HG03460 (cell line): ENCODE data around the gene PCNA.

Experiments used
- ATAC-seq: cut with Tn5 transposase; IDR thresholded peaks from one replicate; pipeline ENCODE4 v1.9.1; 2021; ENCODE audit not compliant: unreplicated experiment

The PCNA gene

GRCh38 chr20:5119435-5120184 lies at the start of gene PCNA:
Gene PCNA (minus strand): TSS chr20:5119958. CDS start chr20:5119798, 160 bp downstream.
- peak; percentile 92 for ATAC-seq

DNA sequence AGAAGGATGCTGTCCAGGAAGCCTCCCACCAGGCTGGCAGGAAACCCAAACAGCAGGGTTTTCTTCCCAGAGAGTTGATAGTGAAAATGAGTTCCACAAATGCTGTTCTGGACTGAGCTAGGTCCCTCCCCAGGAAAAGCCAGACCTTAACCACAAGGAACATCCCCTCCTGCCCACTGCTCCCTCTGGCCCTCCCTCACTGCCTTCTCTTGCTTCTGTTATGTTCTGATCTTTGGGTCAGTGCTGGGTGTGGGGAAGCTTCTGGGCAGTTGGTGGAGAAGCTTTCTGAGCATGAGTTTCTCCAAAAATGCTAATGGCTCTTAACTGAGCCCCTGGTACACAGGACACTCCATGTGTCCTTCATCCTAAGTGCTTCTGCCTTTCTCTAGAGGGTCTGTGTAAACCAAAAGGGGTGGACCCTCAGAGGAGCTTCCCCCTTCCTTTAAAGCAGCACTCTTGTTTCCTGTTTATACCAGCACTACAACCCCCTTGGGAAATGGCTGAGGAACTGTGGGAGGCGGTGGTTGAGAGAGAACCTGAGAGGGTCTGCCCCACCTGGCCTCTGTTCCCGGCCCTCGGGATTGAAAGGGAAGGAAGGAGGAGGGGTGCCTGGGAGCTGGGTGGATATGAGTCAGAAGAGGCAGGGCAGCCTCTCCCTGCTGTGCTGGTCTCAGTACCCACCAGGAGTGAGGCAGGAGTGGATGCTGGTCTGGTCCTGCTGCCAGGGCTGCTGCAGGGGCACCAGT lies 49.1 kb upstream of the PCNA start:
- ATAC-seq: no peak

DNA sequence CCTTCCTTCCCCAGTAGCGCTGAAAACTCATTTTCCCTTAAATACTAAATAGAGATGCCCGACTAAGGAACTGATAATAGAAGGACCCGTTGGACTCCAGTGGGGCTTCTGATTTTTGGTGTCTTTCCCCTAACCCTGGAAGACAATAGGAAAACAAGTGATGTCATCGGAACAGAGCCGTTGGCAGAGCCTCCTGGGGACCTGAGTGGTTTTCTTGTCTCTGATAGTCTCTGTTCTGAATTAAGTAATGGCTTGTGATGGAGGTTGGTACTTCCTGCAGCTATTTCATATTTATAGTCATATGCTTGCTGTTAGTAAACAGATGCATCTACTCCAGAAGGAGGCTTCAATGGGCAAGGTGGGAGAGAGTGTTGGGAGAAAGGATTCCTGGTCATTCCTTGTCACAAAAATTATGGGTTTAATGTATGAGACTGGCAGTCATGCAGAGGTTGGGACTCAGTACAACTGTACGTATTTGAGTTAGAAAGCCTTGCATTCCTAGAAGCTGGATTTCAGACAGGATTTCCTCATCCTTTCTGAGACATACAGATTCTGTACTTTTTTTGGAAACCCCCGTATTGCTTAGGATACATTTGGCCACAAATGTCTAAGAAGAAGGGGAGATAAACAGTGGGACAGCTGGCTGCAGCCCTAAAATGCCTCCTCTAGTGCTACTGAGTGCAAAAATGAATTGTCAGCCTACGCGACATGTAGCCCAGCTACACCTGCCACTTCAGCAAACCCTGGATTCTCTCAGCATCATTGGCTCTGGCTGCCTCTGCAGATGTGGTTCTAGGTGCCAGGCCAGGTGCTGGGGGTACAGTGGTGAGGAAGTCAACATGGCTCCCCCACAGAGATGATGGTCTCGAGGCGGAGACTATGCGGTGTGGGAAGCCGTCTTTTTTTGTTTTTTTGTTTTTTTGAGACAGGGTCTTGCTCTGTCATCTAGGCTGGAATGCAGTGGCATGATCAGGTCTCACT lies 45.2 kb upstream of the PCNA start:
- no peak for ATAC-seq

DNA sequence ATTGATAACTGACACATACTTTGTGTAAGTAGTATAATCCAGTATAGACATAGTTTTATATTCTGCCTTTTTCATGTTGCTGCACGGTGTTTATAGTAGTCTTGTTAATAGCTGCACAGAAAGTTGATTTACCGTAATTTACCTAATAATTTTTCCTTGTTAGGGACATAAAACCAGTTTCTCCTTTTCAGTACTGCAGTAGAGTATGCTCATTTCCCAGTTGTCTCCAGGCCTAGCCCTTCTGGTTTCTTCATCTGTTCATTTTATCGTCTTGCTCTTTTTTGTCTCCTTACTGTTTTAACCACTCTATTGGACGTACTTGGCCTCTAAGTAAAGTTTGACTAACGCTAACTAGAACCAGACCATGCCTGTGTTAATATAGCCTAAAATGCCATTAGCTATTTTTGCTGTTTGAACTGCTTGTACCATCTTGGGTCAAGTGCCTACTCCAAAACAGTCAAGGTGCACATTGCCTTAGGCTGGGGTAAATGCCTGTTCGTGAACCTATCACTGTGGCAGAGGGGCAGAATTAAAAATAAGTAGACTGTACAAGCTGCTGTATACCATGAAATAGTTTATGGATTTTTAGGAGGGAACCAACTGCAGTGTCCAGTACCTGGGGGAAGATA lies 41.9 kb upstream of the PCNA start:
- no peak for ATAC-seq

GRCh38 chr20:5160882-5161281 lies 41.1 kb upstream of the PCNA start:
- ATAC-seq: no peak

DNA sequence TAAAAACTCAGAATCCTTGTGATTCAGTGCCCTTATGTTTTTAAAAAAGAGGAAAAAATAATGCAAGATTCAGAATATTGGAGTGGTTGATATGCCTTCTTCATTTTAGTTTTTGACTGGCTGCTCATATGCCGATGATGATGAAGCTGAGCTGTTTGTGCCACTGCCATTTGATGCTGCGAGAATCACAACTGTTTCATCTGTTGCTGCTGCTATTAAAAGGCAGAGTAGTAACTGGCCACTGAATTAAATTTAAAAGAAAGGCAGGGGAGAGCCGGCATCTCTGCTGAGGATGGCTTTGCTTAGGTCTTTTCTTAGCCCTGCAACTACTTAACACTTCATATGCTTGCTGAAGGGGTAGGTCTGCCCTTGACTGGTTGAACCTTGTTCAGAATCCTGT lies 40.2 kb upstream of the PCNA start:
- ATAC-seq: no peak

- no peak for ATAC-seq
Observed at GRCh38 chr20:5156675-5157448, 37.1 kb upstream of the PCNA start.

DNA sequence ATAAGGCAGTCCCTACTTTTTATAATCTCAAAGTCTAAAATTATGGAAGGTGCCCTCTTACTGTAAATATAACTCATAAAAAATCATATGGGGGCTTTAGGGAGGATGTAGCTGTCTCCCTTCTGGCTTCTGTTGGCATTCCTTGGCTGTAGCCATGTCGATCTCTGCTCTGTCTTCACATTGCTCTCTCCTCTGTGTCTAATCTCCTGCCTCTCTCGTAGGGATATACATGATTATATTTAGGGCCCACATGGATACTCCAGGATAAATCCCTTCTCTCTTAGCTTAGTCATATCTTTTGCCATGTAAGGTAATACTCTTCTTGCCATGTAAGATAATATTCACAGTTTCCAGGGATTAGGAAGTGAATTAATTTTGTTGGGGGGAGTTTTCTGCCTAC lies 35.6 kb upstream of the PCNA start:
- ATAC-seq: no peak

- no peak for ATAC-seq
Observed at GRCh38 chr20:5154543-5154925, 34.8 kb upstream of the PCNA start.

DNA sequence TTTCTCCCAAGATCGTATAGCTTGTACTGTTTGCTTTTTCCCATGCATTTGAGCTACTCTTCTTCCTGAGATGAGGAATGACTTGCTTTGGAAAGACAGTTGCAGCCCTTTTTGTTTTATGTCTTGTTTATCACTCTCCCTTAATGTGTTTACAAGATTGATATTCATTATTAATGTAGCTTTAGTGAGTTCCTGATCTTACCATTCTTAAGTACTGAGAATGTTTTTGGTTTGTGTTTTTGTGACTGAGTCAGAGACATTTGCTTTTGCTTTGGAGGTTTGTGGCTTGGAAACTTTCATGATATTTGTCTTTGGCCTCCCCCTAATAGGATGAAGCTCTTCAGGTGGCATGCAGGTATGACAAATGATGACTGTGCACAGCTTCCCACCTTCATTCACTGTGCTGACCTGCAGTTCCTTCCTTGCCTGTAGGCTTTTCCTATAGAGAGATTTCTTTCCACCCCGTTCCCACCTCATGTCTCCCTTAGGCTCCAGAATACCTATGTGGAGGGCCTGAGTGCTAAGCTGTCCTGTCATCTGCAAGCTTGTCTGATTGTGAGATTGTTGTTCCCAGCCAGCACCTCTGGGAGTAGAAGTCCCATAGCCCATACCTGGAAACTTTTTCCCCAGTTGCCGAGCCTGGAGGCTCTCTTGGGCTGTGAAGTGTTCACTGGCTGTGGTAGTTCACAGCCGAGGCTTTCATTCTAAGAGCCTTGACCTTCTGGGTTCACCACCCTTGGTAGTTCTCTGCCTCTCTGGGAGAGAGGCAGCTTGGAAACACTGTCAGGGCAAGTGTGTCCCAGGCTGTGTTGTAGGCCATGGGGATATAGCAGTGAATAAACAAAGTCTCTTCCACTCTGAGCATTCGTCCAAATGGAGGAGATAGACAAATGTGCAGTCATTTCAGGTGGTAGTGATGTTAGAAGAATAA lies 34.1 kb upstream of the PCNA start:
- no peak for ATAC-seq

DNA sequence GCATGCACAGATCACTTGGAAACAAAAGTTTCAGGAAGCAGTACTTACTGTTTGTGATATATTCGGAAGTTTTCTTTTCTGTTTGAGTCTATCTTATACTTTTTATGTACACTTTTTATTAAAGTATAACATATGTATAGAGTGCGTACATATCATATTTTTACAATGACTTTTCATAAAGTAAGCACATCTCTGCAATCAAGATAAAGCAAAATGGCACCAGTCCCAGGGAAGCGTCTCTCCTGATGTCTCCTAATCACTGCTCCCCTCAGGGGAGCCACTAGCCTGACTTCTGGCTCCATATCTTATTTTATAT lies 33.4 kb upstream of the PCNA start:
- no peak for ATAC-seq

GRCh38 chr20:5150226-5151076 lies 30.7 kb upstream of the PCNA start:
- no peak for ATAC-seq

DNA sequence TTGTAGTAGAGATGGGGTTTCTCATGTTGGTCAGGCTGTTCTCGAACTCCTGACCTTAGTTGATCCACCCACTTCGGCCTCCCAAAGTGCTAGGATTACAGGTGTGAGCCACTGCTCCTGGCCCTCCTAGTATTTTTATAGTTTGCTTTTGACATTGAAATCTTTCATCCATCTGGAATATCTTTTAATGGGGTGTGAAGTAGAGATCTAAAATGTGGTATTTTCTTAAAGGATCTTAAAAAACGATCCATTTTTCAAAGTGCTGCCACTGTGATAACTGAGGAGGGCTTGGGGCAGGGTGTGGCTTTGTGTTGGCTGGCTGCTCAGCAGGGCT lies 30.1 kb upstream of the PCNA start:
- ATAC-seq: no peak

DNA sequence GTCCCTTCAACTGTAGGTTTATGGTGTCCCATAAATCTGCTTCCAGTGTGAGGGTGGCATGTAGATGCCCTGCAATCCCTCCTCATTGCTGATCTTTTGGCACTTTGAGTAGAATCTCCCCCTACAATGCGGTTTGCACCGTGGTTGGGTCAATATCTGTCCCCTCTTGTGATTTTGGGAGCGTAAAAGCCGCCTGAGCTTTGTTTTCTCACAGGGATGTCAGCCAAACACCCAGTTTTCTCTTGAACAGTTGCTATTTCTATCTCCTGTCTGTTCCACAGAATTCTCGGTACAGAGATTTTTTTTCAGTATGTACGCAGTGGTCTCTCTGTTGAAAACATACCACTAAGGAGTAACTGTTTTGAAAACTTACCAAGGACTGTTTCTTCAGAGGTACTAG lies 28.8 kb upstream of the PCNA start:
- no peak for ATAC-seq

DNA sequence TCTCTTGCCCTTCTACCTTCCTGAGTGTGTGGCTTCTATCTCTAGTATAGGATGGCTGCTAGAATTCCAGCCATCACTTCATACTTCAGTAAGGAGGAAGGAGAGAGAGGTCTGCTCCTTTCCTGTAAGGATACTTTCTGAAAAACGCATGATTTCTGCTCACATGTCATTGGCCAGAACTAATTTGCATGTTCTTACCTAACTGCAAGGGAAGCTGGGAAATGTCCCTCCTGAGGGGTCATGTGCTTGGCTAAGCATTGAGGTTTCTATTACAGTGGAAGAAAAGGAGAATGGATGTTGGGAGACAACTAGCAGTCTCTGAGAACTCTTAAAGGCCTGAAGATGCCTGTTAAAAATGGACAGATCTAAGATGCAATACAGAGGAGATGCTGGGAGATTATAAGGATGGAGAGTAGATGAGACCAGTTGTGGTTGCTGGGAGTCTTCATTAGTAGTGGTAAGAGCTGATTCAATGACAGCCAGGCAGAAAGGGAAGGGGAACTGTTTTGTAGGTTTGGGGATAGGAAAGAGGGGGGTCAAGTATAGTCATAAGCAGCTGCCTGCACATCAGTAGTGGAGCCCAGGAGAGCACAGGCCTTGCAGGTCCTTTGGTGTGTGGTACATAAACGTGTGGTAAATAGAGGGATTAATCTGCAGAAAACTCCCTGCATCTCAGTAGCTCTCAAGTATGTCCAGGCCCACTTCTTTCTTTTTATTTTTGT lies 27.3 kb upstream of the PCNA start:
- no peak for ATAC-seq

- no peak for ATAC-seq
Observed at GRCh38 chr20:5146099-5146668, 26.4 kb upstream of the PCNA start.

GRCh38 chr20:5145365-5146098 lies 25.8 kb upstream of the PCNA start:
- ATAC-seq: no peak
